H1 (cell line): ENCODE data around the gene HSCB. TPM values are rescaled to one million over a fixed set of nuclear protein-coding genes. Genes with fewer than 3 reads are reported as not detected.

Source experiments
- CTCF ChIA-PET: fragments of 300-600 bp; sonication (Branson Sonifier 250); formaldehyde crosslinking; loops from one replicate; lab custom pipeline; 2021; ENCODE audit not compliant: partially characterized antibody; lab: Charles Lee
- POLR2A ChIA-PET: fragments of 300-600 bp; sonication (Branson Sonifier 250); formaldehyde crosslinking; loops from one replicate; lab custom pipeline; 2021; ENCODE audit warnings: inconsistent platforms; ENCODE audit not compliant: partially characterized antibody; lab: Charles Lee
- DNase-seq, 2 experiments: peaks; one replicate each; pipeline versions ENCODE4 v3.0.0 to v3.0.0-alpha.2; 2010 to 2022; ENCODE audit warnings: low spot score in 2 of 2, low read depth in 1 of 2, mixed read lengths in 1 of 2
- FAIRE-seq: peaks from 2 replicates; lab custom pipeline; 2011; peaks lifted over from hg19 to GRCh38; lab: Jason Lieb, UNC
- H2AFZ ChIP-seq: 2 replicates; pipeline ENCODE4 v1.8.1; 2012; ENCODE audit warnings: low read length, inconsistent platforms
- H2AK5ac ChIP-seq: 2 replicates; pipeline ENCODE4 v1.6.1; 2013; ENCODE audit warnings: low read depth, low read length
- H2BK120ac ChIP-seq: replicated peaks from 2 replicates; pipeline ENCODE3; 2013; ENCODE audit warnings: low read depth, low read length, inconsistent platforms
- H2BK12ac ChIP-seq: 2 replicates; pipeline ENCODE4 v1.6.1; 2013; ENCODE audit warnings: low read depth, low read length
- H2BK15ac ChIP-seq: 2 replicates; pipeline ENCODE4 v1.6.1; 2013; ENCODE audit warnings: low read length
- H2BK20ac ChIP-seq: 2 replicates; pipeline ENCODE4 v1.6.1; 2013; ENCODE audit warnings: low read length
- H2BK5ac ChIP-seq: 2 replicates; pipeline ENCODE4 v1.6.1; 2013; ENCODE audit warnings: low read depth, low read length
- H3K14ac ChIP-seq: 2 replicates; pipeline ENCODE4 v1.6.1; 2013; ENCODE audit warnings: inconsistent platforms; ENCODE audit not compliant: insufficient read length
- H3K18ac ChIP-seq: 2 replicates; pipeline ENCODE4 v1.6.1; 2013; ENCODE audit warnings: low read length; ENCODE audit errors: extremely low read depth
- H3K23ac ChIP-seq: 2 replicates; pipeline ENCODE4 v1.6.1; 2013; ENCODE audit warnings: inconsistent platforms; ENCODE audit not compliant: insufficient read length
- H3K23me2 ChIP-seq: 2 replicates; pipeline ENCODE4 v1.6.1; 2013; ENCODE audit warnings: low read depth, low read length
- H3K27ac ChIP-seq: 2 replicates; pipeline ENCODE4 v1.6.1; 2011; ENCODE audit warnings: low read depth, low read length, inconsistent platforms
- H3K27me3 ChIP-seq, 4 experiments: replicated peaks in 1 of 4; 1 replicate in 1 of 4; 2 replicates in 3 of 4; pipeline versions ENCODE4 v1.6.1 to v1.8.1; 2011 to 2013; ENCODE audit warnings: low read length in 3 of 4, mild to moderate bottlenecking in 3 of 4, inconsistent platforms in 2 of 4, mixed read lengths in 2 of 4, moderate library complexity in 1 of 4; ENCODE audit not compliant: control insufficient read depth in 3 of 4, insufficient read depth in 3 of 4; ENCODE audit errors: extremely low read depth in 1 of 4
- H3K36me3 ChIP-seq, 4 experiments: 2 replicates each; pipeline versions ENCODE4 v1.6.1 to v1.8.1; 2011 to 2013; ENCODE audit warnings: mild to moderate bottlenecking in 4 of 4, low read length in 3 of 4, moderate library complexity in 2 of 4, control low read depth in 1 of 4, inconsistent platforms in 1 of 4; ENCODE audit not compliant: insufficient read depth in 4 of 4, control insufficient read depth in 2 of 4
- H3K4ac ChIP-seq: replicated peaks from 2 replicates; pipeline ENCODE3; 2013; ENCODE audit warnings: low read length, low read depth, mixed read lengths, inconsistent platforms; ENCODE audit not compliant: insufficient read length
- H3K4me1 ChIP-seq, 4 experiments: replicated peaks in 1 of 4; 1 replicate in 1 of 4; 2 replicates in 3 of 4; pipeline versions ENCODE4 v1.6.1 to v1.8.1; 2011 to 2013; ENCODE audit warnings: low read length in 3 of 4, inconsistent platforms in 2 of 4, mixed read lengths in 1 of 4; ENCODE audit not compliant: insufficient read depth in 4 of 4, control insufficient read depth in 3 of 4
- H3K4me2 ChIP-seq, 2 experiments: 2 replicates each; pipeline versions ENCODE4 v1.6.1 to v1.8.1; 2011 to 2013; ENCODE audit warnings: low read depth in 2 of 2, low read length in 2 of 2, control low read depth in 1 of 2, inconsistent platforms in 1 of 2, mild to moderate bottlenecking in 1 of 2; ENCODE audit not compliant: insufficient read depth in 1 of 2
- H3K4me3 ChIP-seq, 4 experiments: fragments of 200-600, 300-600 bp in 1 of 4; sonication (generic), shearing (Covaris generic), sonication (Bioruptor Twin) in 1 of 4; 2 replicates each; pipeline versions ENCODE4 v1.5.1 to v1.8.1; 2011 to 2016; ENCODE audit warnings: low read length in 4 of 4, low read depth in 3 of 4, control low read depth in 2 of 4, inconsistent platforms in 2 of 4, mild to moderate bottlenecking in 2 of 4, mixed read lengths in 1 of 4, moderate library complexity in 1 of 4; ENCODE audit not compliant: insufficient read depth in 2 of 4; ENCODE audit errors: extremely low read depth in 1 of 4
- H3K56ac ChIP-seq: replicated peaks from 2 replicates; pipeline ENCODE3; 2013; ENCODE audit warnings: low read depth, mild to moderate bottlenecking, mixed read lengths, low read length, inconsistent platforms; ENCODE audit not compliant: insufficient read length
- H3K79me1 ChIP-seq: 2 replicates; pipeline ENCODE4 v1.6.1; 2013; ENCODE audit warnings: low read depth, low read length, control low read depth
- H3K79me2 ChIP-seq, 2 experiments: 2 replicates each; pipeline versions ENCODE4 v1.6.1 to v1.8.1; 2012 to 2013; ENCODE audit warnings: low read length in 2 of 2, mild to moderate bottlenecking in 2 of 2, inconsistent platforms in 1 of 2; ENCODE audit not compliant: insufficient read depth in 2 of 2, control insufficient read depth in 1 of 2
- H3K9ac ChIP-seq, 4 experiments: replicated peaks in 1 of 4; 1 replicate in 1 of 4; 2 replicates in 3 of 4; pipeline versions ENCODE4 v1.6.1 to v1.8.1; 2011 to 2013; ENCODE audit warnings: low read depth in 3 of 4, low read length in 3 of 4, control low read depth in 2 of 4, mild to moderate bottlenecking in 2 of 4, moderate library complexity in 2 of 4, inconsistent platforms in 1 of 4; ENCODE audit errors: extremely low read depth in 1 of 4
- H3K9me3 ChIP-seq, 2 experiments: 2 replicates each; pipeline versions ENCODE4 v1.6.1 to v1.8.1; 2012 to 2013; ENCODE audit warnings: mild to moderate bottlenecking in 2 of 2, moderate library complexity in 2 of 2, control low read depth in 1 of 2, inconsistent platforms in 1 of 2, low read depth in 1 of 2, low read length in 1 of 2, mixed read lengths in 1 of 2; ENCODE audit not compliant: insufficient read depth in 2 of 2
- H4K20me1 ChIP-seq, 2 experiments: replicated peaks in 1 of 2; 2 replicates each; pipeline versions ENCODE3 to v1.8.1; 2011 to 2013; ENCODE audit warnings: inconsistent platforms in 2 of 2, low read length in 2 of 2, mild to moderate bottlenecking in 1 of 2; ENCODE audit not compliant: insufficient read depth in 2 of 2, control insufficient read depth in 1 of 2
- H4K5ac ChIP-seq: 2 replicates; pipeline ENCODE4 v1.6.1; 2013; ENCODE audit warnings: low read length, low read depth, mixed read lengths, inconsistent platforms; ENCODE audit not compliant: insufficient read length
- H4K8ac ChIP-seq: 2 replicates; pipeline ENCODE4 v1.8.0; 2013; ENCODE audit warnings: mild to moderate bottlenecking, moderate library complexity, low read length, inconsistent platforms; ENCODE audit not compliant: insufficient read depth; ENCODE audit errors: extremely low read depth
- H4K91ac ChIP-seq: replicated peaks from 2 replicates; pipeline ENCODE3; 2013; ENCODE audit warnings: low read length, mixed read lengths, inconsistent platforms; ENCODE audit not compliant: insufficient read length
- CTBP2 ChIP-seq: IDR thresholded peaks from 2 replicates; pipeline ENCODE4 v1.7.0; 2011; ENCODE audit warnings: borderline replicate concordance, mild to moderate bottlenecking, moderate library complexity, mixed read lengths, low read length; ENCODE audit not compliant: insufficient read depth, insufficient read length
- GABPA ChIP-seq: IDR thresholded peaks from 2 replicates; pipeline ENCODE4 v1.6.1; 2011; ENCODE audit warnings: mild to moderate bottlenecking, low read length, moderate library complexity, borderline replicate concordance; ENCODE audit not compliant: insufficient read depth
- JUN ChIP-seq: IDR thresholded peaks from 2 replicates; pipeline ENCODE4 v1.6.1; 2011; ENCODE audit warnings: low read depth, mild to moderate bottlenecking, improper control_type of control experiment, low read length
- SIX5 ChIP-seq: IDR thresholded peaks from 2 replicates; pipeline ENCODE4 v1.6.1; 2011; ENCODE audit warnings: mild to moderate bottlenecking, low read depth, low read length
- SUZ12 ChIP-seq: fragments of 200-600 bp; sonication (generic); IDR thresholded peaks from 2 replicates; pipeline ENCODE4 v1.6.1; 2012; ENCODE audit warnings: mild to moderate bottlenecking, inconsistent platforms, low read length, moderate library complexity, mixed read lengths
- WGBS, 2 experiments: shearing (Covaris generic) in 1 of 2; methylation state at CpG; one replicate each; pipeline versions ENCODE4 v1.1.6 to v1.1.7; 2013 to 2015; ENCODE audit warnings: low lambda C conversion rate in 2 of 2, mixed read lengths in 2 of 2, inconsistent platforms in 1 of 2, low coverage in 1 of 2, missing lambda C conversion rate in 1 of 2; ENCODE audit not compliant: insufficient replicate concordance in 2 of 2, insufficient coverage in 1 of 2, insufficient read length in 1 of 2; ENCODE audit errors: extremely low coverage in 1 of 2, missing lambda C conversion rate in 1 of 2; 5-methylcytosine and 5-hydroxymethylcytosine counted together
- polyA plus RNA-seq, 7 experiments: library from polyadenylated mRNA; depleted of rRNA in 3 of 7; stranded (reverse) in 5 of 7; unstranded in 2 of 7; fragments of >200 nt in 5 of 7; fragments of 200-250 nt in 2 of 7; gene quantifications; 1 replicate in 5 of 7; 2 replicates in 1 of 7; 4 replicates in 1 of 7; pipeline versions ENCODE4 v1.2.1 to v1.2.3, GENCODE V29; 2011 to 2013; ENCODE audit warnings: missing spikeins in 2 of 7, mixed read lengths in 2 of 7
- total RNA-seq: library from RNA; stranded (reverse); fragmentation: NEBNext Ultra II Directional; extraction: Animal tissue kit (Norgen Biotek cat#: 25700); gene quantifications from 2 replicates; pipeline ENCODE4 v1.2.1, GENCODE V29; 2021

Gene HSCB
- total and polyA plus RNA-seq, 2 of the 8 experiments (the other 6 are each of a cell fraction or from before 2014, with no cell fraction given), result 14.7 to 16.6 TPM

DNA sequence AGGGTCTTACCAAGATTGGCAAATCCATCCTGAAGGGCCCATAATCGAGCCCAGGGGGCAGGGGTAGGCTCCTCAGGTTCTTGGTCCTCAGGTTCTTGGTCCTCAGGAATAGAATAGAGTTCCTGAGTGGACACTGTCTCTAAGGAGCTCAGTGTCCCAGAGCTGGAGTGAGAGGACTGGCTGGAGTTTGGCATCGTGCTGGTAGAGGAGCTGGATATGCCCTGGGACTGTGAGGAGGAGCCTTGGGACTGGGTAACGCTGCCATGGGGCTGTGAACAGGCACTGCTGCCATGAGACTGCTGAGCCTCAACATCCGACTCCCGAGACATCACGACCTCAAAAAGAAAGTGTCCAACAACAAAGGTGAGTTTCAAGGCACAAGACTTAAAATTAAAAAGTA is 7.4 kb upstream of the HSCB start:
- Histone ChIP-seq H4K20me1 (peaks cover 0 to 2% of the 10 kb centered on the region in 2 experiments), H3K56ac (no peak overlapping the region), H2BK12ac (peak overlapping the region; percentile 56; the same call in 1 of the 2 replicates), H2AFZ (no peak overlapping the region), H3K23me2 (no peaks in the 10 kb centered on the region), H3K18ac (no peak overlapping the region), H3K4me1 (peaks cover 2 to 10% (median 10%) of the 10 kb centered on the region in 4 experiments; a peak in 6 of 7 replicates), H3K14ac (no peak overlapping the region), H2BK20ac (no peak overlapping the region), H3K4me3 (no peak overlapping the region), H3K79me2 (peaks cover 0 to 52% of the 10 kb centered on the region in 2 experiments; a peak in 3 of 4 replicates), H3K23ac (no peak overlapping the region), H3K36me3 (peaks cover 2 to 15% (median 11%) of the 10 kb centered on the region in 4 experiments; a peak in 5 of 8 replicates), H3K9me3 (no peaks in the 10 kb centered on the region), H3K79me1 (peaks cover 8% of the 10 kb centered on the region), H3K27ac (no peak overlapping the region), H4K5ac (no peak overlapping the region), H4K8ac (no peak overlapping the region; the same call in 1 of the 2 replicates), H2AK5ac (no peak overlapping the region), H4K91ac (no peak overlapping the region), H2BK15ac (0 out of 2 replicates have a peak overlapping the region, but pooled peaks have one; percentile 34), H2BK5ac (peak overlapping the region; percentile 17; the same call in 1 of the 2 replicates), H3K4ac (peak overlapping the region; percentile 82), H2BK120ac (no peak overlapping the region), H3K9ac (no peak overlapping the region), H3K27me3 (no peaks in the 10 kb centered on the region), H3K4me2 (no peak overlapping the region)
- no peak for FAIRE-seq
- no peak for DNase-seq
- CTCF ChIA-PET, result interaction anchor here (0.6 to 1.5 kb wide), 6 partner anchors 12 to 159 kb away, joined by 3 read pairs; no protein-coding TSS in a partner anchor
- POLR2A ChIA-PET, result interaction anchor here (0.6 to 2.7 kb wide), 5 partner anchors 50 to 417 kb away, joined by 3 to 7 read pairs (median 4); partner anchors contain the start of gene XBP1
- WGBS, 2 experiments, result 91% methylated on average over 6 of the region's 6 CpGs; no CpG with 5 or more reads in 1 of the 2 experiments
- TF ChIP-seq SIX5 (no peak), GABPA (no peak), CTBP2 (no peak), SUZ12 (no peak), JUN (no peak)
